Esophagus muscularis mucosa (tissue), 3 donors: ENCODE measurements around the gene ZNF841.

Source experiments
- POLR2A ChIP-seq: fragments of 450-650 bp; IDR thresholded peaks from one replicate; pipeline ENCODE4 v1.6.1; 2017; ENCODE audit warnings: antibody characterized with exemption, moderate library complexity, mild to moderate bottlenecking, low read depth
- TF ChIP-seq, protein P1 (sequence below), 3 experiments: fragments of 200-600 bp in 2 of 3; fragments of 450-650 bp in 1 of 3; sonication (generic) in 2 of 3; IDR thresholded peaks; one replicate each; pipeline ENCODE4 v1.5.1; 2017 to 2019; ENCODE audit warnings: antibody characterized with exemption in 3 of 3, mild to moderate bottlenecking in 2 of 3, moderate library complexity in 1 of 3

- peak; percentile 28 for TF ChIP-seq POLR2A
- TF ChIP-seq, protein P1, sequence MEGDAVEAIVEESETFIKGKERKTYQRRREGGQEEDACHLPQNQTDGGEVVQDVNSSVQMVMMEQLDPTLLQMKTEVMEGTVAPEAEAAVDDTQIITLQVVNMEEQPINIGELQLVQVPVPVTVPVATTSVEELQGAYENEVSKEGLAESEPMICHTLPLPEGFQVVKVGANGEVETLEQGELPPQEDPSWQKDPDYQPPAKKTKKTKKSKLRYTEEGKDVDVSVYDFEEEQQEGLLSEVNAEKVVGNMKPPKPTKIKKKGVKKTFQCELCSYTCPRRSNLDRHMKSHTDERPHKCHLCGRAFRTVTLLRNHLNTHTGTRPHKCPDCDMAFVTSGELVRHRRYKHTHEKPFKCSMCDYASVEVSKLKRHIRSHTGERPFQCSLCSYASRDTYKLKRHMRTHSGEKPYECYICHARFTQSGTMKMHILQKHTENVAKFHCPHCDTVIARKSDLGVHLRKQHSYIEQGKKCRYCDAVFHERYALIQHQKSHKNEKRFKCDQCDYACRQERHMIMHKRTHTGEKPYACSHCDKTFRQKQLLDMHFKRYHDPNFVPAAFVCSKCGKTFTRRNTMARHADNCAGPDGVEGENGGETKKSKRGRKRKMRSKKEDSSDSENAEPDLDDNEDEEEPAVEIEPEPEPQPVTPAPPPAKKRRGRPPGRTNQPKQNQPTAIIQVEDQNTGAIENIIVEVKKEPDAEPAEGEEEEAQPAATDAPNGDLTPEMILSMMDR (IDR thresholded peaks at IDR 0.05) = peak in 1 of 3 experiments; percentile 7
Measured at GRCh38 chr19:52048555-52049501, 46.7 kb downstream of the ZNF841 start, which contains the start of gene ZNF432.
